HFFc6 (cell line): Measurements from ENCODE around the gene LAMA3. TPM values are rescaled to one million over a fixed set of nuclear protein-coding genes. Genes with fewer than 3 reads are reported as not detected.

ENCODE experiments used
- DNase-seq: peaks from one replicate; pipeline ENCODE4 v3.0.0-alpha.2; 2018
- H3K27ac Mint-ChIP-seq: 2 replicates; pipeline ENCODE4 v1.8.0; 2020; ENCODE audit warnings: mild to moderate bottlenecking, mixed read lengths
- H3K27me3 Mint-ChIP-seq: 2 replicates; pipeline ENCODE4 v1.8.0; 2021; ENCODE audit warnings: mild to moderate bottlenecking, moderate library complexity, mixed read lengths; ENCODE audit not compliant: insufficient read depth
- H3K36me3 Mint-ChIP-seq: 2 replicates; pipeline ENCODE4 v1.8.0; 2021; ENCODE audit warnings: low read depth, mixed read lengths
- H3K4me1 Mint-ChIP-seq: 2 replicates; pipeline ENCODE4 v1.8.0; 2020; ENCODE audit warnings: low read depth, mixed read lengths
- H3K4me3 Mint-ChIP-seq: 2 replicates; pipeline ENCODE4 v1.8.0; 2020; ENCODE audit warnings: mild to moderate bottlenecking, moderate library complexity, mixed read lengths
- H3K9me3 Mint-ChIP-seq: 2 replicates; pipeline ENCODE4 v1.8.0; 2020; ENCODE audit warnings: mild to moderate bottlenecking, mixed read lengths
- CTCF ChIP-seq: fragments of 200-600 bp; sonication (generic); IDR thresholded peaks from 2 replicates; pipeline ENCODE4 v1.5.0; 2021; ENCODE audit warnings: antibody characterized with exemption, mild to moderate bottlenecking
- total RNA-seq, 6 experiments: library from RNA; stranded (reverse); fragmentation: NEBNext Ultra II Directional; extraction: Animal tissue kit (Norgen Biotek cat#: 25700); gene quantifications; 2 replicates in 1 of 6; 3 replicates in 5 of 6; pipeline ENCODE4 v1.2.3, GENCODE V29; 2021

LAMA3 gene
- total RNA-seq, 6 experiments from 2014 or later = 0.46 to 1.6 (median 0.54) TPM

- no peaks in the 10 kb centered on the region for H3K9me3 Mint-ChIP-seq
- peaks cover 12% of the 10 kb centered on the region for H3K27me3 Mint-ChIP-seq
- no peaks in the 10 kb centered on the region for H3K4me1 Mint-ChIP-seq
- DNase-seq = no peak
- no peak overlapping the region for H3K27ac Mint-ChIP-seq
- no peak for TF ChIP-seq CTCF
- H3K36me3 Mint-ChIP-seq = no peaks in the 10 kb centered on the region
- H3K4me3 Mint-ChIP-seq = no peak overlapping the region
Measured at GRCh38 chr18:23958036-23958435, 268.8 kb downstream of the LAMA3 start.

GRCh38 chr18:23963443-23964165, 274.4 kb downstream of the LAMA3 start:
- H3K4me3 Mint-ChIP-seq = no peak overlapping the region
- TF ChIP-seq CTCF = no peak
- H3K27ac Mint-ChIP-seq = no peak overlapping the region
- no peaks in the 10 kb centered on the region for H3K4me1 Mint-ChIP-seq
- H3K27me3 Mint-ChIP-seq = peaks cover 9% of the 10 kb centered on the region
- no peaks in the 10 kb centered on the region for H3K36me3 Mint-ChIP-seq
- no peaks in the 10 kb centered on the region for H3K9me3 Mint-ChIP-seq
- DNase-seq = no peak

- H3K27me3 Mint-ChIP-seq = peaks cover 5% of the 10 kb centered on the region
- no peak for TF ChIP-seq CTCF
- H3K36me3 Mint-ChIP-seq = no peaks in the 10 kb centered on the region
- H3K27ac Mint-ChIP-seq = no peak overlapping the region
- no peak for DNase-seq
- no peaks in the 10 kb centered on the region for H3K9me3 Mint-ChIP-seq
- H3K4me3 Mint-ChIP-seq = no peak overlapping the region
- no peaks in the 10 kb centered on the region for H3K4me1 Mint-ChIP-seq
Measured at GRCh38 chr18:23964282-23965238, 275.3 kb downstream of the LAMA3 start.

GRCh38 chr18:23966909-23967308, 277.7 kb downstream of the LAMA3 start:
- H3K4me3 Mint-ChIP-seq = no peak overlapping the region
- TF ChIP-seq CTCF = no peak

DNA sequence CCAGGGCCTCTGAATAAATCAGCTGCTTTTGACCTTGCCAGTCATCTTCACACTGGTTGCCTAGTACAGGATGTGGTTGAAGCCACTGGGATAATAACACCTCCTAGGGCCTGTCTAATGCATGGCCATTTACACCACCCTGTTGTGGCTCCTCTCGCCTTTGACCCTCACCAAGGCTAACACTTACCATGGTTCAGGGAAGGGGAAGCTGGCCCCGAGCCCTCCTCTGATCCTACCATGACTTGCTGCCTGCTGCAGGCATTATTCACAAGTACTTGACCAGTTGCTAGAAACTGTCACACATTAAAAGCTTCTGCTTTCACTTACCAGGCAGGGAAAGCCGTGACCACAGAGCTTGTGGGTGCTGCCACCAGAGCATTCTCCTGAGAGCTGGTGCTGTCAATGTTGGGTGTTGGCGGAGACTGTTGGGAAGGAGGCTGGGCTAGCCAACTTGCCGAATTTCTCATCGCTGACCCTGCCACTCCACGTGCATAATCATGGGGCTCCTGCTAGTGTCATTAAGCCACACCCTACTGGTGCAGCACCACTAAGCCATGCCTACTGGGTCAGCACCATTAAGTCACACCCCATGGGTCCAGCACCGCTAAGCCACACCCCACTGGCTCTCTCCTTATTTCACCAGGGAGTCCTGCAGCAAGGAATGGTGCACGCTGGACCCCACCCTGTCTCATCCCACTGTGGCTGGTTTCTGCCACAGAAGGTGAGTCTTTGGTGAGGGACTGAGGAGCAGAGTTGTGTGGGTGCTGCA, 278.3 kb downstream of the LAMA3 start:
- Mint-ChIP-seq H3K27me3 (peaks cover 8% of the 10 kb centered on the region), H3K4me3 (no peak overlapping the region), H3K9me3 (no peaks in the 10 kb centered on the region), H3K4me1 (peaks cover 5% of the 10 kb centered on the region; the same call in 1 of the 2 replicates), H3K27ac (no peak overlapping the region), H3K36me3 (no peaks in the 10 kb centered on the region)
- DNase-seq = no peak
- TF ChIP-seq CTCF = no peak

More at GRCh38 chr18:23966909-23967308, 277.7 kb downstream of the LAMA3 start:
- Mint-ChIP-seq H3K27ac (no peak overlapping the region), H3K36me3 (no peaks in the 10 kb centered on the region), H3K27me3 (peaks cover 8% of the 10 kb centered on the region), H3K4me1 (peaks cover 5% of the 10 kb centered on the region; the same call in 1 of the 2 replicates), H3K9me3 (no peaks in the 10 kb centered on the region)
- no peak for DNase-seq
